NCI-H2196 (cell line): Measurements from ENCODE around the gene NUP43.
"Not testable (repeated sequence)": the region's sequence is repeated elsewhere in the genome, so short reads cannot be mapped to it uniquely, and the experiment has no call there.

Experiments
- DNase-seq: peaks from one replicate; lab custom pipeline; 2025; ENCODE audit not compliant: unreplicated experiment; lab: John Stamatoyannopoulos, UW

Gene NUP43

GRCh38 chr6:149694921-149695320 lies 51.4 kb downstream of the NUP43 start:
- DNase-seq = no peak

GRCh38 chr6:149691201-149691600 lies 55.1 kb downstream of the NUP43 start:
- DNase-seq = no peak

- DNase-seq = no peak
Observed at GRCh38 chr6:149686230-149686629, 60.1 kb downstream of the NUP43 start.

- no peak for DNase-seq
Observed at GRCh38 chr6:149683256-149683859, 63.0 kb downstream of the NUP43 start.

- DNase-seq = not testable (repeated sequence)
Observed at GRCh38 chr6:149681845-149682244, 64.5 kb downstream of the NUP43 start.

- DNase-seq = no peak
Observed at GRCh38 chr6:149681209-149681608, 65.1 kb downstream of the NUP43 start.

- no peak for DNase-seq
Observed at GRCh38 chr6:149680503-149680902, 65.8 kb downstream of the NUP43 start.
